GM12891 (cell line): ENCODE data around the gene IFI30.

Experiments
- PAX5 ChIP-seq: IDR thresholded peaks from 2 replicates; pipeline ENCODE4 v1.6.1; 2011; ENCODE audit warnings: low read length, moderate library complexity, mild to moderate bottlenecking; ENCODE audit not compliant: insufficient read depth, severe bottlenecking
- POLR2A ChIP-seq: IDR thresholded peaks from 2 replicates; pipeline ENCODE4 v1.6.1; 2011; ENCODE audit warnings: low read depth, low read length, control low read depth
- POLR2AphosphoS5 ChIP-seq: IDR thresholded peaks from 2 replicates; pipeline ENCODE4 v1.6.1; 2011; ENCODE audit warnings: low read depth, low read length, control low read depth
- POU2F2 ChIP-seq: IDR thresholded peaks from 2 replicates; pipeline ENCODE4 v1.6.1; 2011; ENCODE audit warnings: low read depth, mild to moderate bottlenecking, control low read depth, low read length, moderate library complexity
- SPI1 ChIP-seq: IDR thresholded peaks from 2 replicates; pipeline ENCODE4 v1.6.1; 2011; ENCODE audit warnings: low read depth, low read length, control low read depth
- TAF1 ChIP-seq: IDR thresholded peaks from 2 replicates; pipeline ENCODE4 v1.6.1; 2011; ENCODE audit warnings: low read depth, low read length, control low read depth

GRCh38 chr19:18226956-18227780 lies 53.6 kb downstream of the IFI30 start:
- no peak for TF ChIP-seq TAF1
- TF ChIP-seq POLR2AphosphoS5, result no peak
- no peak for TF ChIP-seq POLR2A
- TF ChIP-seq POU2F2, result no peak
- TF ChIP-seq PAX5, result no peak
- no peak for TF ChIP-seq SPI1
